ENCODE measurements around the gene SEPTIN14.
"Not testable (repeated sequence)": the region's sequence is repeated elsewhere in the genome, so short reads cannot be mapped to it uniquely, and the experiment has no call there.

SEPTIN14 gene

DNA sequence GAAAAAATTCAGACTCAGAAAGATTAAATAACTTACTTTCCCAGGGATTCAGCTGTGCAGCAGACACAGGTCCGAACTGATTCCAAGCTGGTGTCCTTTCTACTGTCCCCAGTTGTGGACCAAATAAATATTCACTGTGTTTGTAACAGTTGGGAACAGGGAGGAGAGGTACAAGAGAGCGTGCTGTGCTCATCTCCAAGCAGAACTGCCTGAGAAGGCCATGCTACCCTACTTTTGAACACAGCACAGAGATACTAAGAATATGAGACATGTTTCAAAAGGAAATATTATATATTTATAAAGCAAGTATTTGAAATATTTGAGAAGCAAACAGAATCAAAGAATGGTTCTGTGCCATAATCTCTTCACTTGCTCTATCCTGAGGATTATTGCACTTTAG lies at the start of gene SEPTIN14:
Gene SEPTIN14, minus strand, starts transcription at position 101 of the 400 bp plus-strand sequence. CDS start 756 bp downstream, outside the sequence.
- not testable (repeated sequence) for DNase-seq

- no peak for DNase-seq
Measured at GRCh38 chr7:55903985-55904759, 41.6 kb upstream of the SEPTIN14 start.

DNA sequence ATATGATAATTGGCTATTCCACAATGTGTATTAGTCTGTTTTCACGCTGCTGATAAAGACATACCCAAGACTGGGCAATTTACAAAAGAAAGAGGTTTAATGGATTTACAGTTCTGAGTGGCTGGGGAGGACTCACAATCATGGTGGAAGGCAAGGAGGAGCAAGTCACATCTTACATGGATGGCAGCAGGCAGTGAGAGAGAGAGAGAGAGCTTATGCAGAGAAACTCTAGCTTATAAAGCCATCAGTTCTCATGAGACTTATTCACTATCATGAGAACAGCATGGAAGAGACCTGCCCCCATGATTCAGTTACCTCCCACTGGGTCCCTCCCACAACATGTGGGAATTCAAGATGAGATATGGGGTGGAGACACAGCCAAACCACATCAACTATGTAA lies 38.5 kb upstream of the SEPTIN14 start:
- DNase-seq = not testable (repeated sequence)

GRCh38 chr7:55898287-55898686 lies 35.7 kb upstream of the SEPTIN14 start:
- DNase-seq = no peak

- DNase-seq = no peak
Measured at GRCh38 chr7:55895021-55895420, 32.5 kb upstream of the SEPTIN14 start.

GRCh38 chr7:55893940-55894339 lies 31.4 kb upstream of the SEPTIN14 start:
- no peak for DNase-seq

DNA sequence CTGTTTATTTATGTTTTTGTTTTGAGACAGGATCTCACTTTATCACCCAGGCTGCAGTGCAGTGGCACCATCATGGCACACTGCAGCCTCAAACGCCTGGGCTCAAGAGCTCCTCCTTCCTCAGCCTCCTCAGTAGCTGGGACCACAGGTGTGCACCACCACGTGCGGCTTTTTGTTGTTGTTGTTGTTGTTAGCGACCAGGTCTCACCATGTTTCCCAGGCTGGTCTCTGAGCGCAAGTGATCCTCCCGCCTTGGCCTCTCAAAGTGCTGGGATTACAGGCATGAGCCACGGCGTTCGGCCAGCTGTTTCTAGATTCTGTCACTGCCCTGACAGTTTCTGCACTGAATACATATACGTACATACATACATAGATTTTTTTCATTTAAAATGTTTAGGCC lies 25.8 kb upstream of the SEPTIN14 start:
- not testable (repeated sequence) for DNase-seq

GRCh38 chr7:55887821-55888247 lies 25.3 kb upstream of the SEPTIN14 start:
- DNase-seq = peak in 1 of 2 experiments; percentile 3

DNA sequence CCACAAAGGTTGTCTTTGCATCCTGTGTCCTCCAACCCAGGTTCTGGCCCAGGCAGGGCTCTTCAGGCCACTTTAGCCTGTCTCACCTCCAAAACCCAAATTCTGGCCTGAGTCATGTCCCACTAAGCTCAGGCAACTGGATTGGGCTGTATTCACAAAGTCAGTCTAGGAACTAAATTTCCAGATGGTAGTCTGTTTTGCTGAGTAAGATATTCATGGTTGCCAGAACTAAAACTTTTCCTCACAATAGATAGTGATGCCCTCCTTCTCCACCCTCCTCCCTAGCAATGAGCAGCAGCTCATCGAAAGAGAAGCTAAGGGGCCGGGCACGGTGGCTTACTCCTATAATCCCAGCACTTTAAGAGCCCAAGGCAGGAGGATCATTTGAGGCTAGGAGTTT lies 21.8 kb upstream of the SEPTIN14 start:
- DNase-seq = no peak

GRCh38 chr7:55878691-55879090 lies 16.1 kb upstream of the SEPTIN14 start:
- DNase-seq = no peak

GRCh38 chr7:55877308-55877707 lies 14.8 kb upstream of the SEPTIN14 start:
- no peak for DNase-seq

DNA sequence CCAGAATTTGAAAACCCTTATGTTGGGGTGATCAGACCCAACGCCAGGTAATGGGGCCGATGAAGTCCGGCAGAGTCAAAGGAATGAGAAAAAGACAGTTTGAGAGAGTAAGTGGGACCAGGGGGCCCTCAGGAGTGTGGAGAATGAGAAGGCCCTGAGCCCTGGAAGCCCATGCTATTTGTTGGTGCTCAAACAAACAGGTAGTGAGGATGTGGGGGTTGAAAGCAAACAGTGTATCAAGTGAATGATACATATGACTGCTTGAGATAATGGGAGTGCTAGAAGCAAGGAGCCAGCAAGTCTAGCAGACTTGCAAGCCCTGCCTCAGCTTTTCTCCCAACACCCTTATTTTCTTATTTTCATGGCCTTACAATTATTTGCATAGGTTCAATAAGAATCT lies 11.2 kb upstream of the SEPTIN14 start:
- DNase-seq = no peak

DNA sequence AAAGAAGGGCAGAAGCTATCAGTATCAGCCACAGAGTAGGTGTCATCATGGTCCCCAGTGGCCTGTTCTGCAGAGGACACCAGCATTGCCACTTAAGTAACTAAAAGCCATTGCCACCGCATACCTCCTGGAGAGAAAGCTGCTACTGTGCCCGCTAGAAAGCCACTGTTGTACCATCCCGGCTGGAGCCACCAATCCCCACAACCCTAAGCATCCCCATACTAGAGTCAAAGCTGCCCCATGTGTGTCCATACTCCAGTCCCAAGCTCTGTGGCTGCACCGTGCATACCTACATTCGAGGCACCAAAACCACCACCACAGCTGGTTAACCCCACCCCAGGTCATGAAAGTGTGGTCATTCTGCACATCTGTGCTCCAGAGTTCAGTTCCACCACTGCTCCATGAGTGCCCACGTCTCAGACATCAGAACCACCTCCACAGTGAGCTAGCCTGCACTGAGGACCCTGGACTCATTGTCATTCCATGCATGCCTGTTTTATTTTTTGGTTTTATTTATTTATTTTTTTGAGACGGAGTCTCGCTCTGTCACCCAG lies 9.5 kb upstream of the SEPTIN14 start:
- no peak for DNase-seq

- DNase-seq = not testable (repeated sequence)
Measured at GRCh38 chr7:55868989-55869388, 6.4 kb upstream of the SEPTIN14 start.

- DNase-seq = not testable (repeated sequence)
Measured at GRCh38 chr7:55845164-55845563, 17.4 kb downstream of the SEPTIN14 start.

GRCh38 chr7:55838595-55838994 lies 24.0 kb downstream of the SEPTIN14 start:
- no peak for DNase-seq

- no peak for DNase-seq
Measured at GRCh38 chr7:55827577-55827976, 35.0 kb downstream of the SEPTIN14 start.

- DNase-seq = no peak
Measured at GRCh38 chr7:55818686-55819085, 43.9 kb downstream of the SEPTIN14 start.

GRCh38 chr7:55797260-55797659 lies 65.3 kb downstream of the SEPTIN14 start:
- not testable (repeated sequence) for DNase-seq

- peak in 1 of 2 experiments; percentile 5 for DNase-seq
Measured at GRCh38 chr7:55794527-55794926, 68.0 kb downstream of the SEPTIN14 start.

DNA sequence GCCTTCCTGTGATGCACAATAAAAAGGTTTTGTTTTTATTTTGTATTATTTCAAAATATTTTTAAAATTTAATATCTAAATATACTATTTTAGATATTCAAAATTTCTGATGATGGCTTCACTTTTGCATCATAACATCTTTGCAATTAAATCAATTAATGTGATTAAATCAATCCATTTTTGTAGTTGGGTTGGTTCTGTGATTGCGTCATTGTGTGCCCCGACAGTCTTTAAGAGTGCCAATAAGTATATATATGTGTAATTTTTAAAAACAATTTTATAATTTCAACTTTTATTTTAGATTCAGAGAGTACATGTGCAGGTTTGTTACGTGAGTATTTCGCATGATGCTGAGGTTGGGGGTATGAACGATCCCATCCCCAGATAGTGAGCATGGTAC lies 70.5 kb downstream of the SEPTIN14 start:
- DNase-seq = no peak

- DNase-seq = no peak
Measured at GRCh38 chr7:55787796-55788195, 74.8 kb downstream of the SEPTIN14 start.

DNA sequence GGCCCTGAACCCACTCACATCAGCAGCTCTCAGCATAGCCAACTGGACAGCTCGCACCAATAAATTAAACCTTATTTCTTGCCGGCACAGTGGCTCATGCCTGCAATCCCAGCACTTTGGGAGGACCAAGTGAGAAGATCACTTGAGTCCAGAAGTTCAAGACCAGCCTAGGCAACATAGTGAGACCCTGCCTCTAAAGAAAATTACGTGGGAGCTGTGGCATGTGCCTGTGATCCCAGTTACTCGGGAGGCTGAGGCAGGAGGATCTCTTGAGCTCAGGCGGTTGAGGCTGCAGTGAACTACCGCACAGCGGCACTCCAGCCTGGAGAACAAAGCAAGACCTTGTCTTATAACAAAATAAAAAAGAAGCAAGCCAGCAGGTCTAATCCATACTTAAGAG lies 75.7 kb downstream of the SEPTIN14 start:
- no peak for DNase-seq

DNA sequence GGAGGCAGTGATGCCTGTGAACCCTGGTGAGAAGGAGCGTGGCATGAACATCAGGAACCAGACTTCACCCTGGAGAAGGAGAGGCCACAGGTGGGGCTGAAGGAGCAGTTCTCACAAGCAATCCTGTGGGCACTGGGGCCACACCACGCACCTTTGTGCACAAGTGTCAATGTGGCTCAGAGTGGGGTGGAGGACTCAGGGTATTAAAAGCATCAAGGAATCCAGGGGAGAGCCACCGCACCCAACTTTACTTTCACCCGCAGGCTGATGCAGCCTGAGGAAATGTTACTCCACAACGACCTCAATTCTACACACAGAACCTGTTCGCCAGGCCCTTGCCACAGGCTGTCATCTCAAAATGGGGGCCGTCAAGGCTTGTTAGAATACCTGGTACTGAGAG lies 77.1 kb downstream of the SEPTIN14 start:
- DNase-seq = not testable (repeated sequence)

- no peak for DNase-seq
Measured at GRCh38 chr7:55784151-55784550, 78.4 kb downstream of the SEPTIN14 start.

All from SW 1271 (cell line).